T47D (cell line): Measurements from ENCODE around the gene NPAS3.

ENCODE experiments used
- DNase-seq, 2 experiments: peaks; one replicate each; pipeline versions ENCODE4 v3.0.0 to v3.0.0-alpha.2; 2011 to 2012; ENCODE audit warnings: low read depth in 1 of 2, low spot score in 1 of 2
- JUND ChIP-seq: IDR thresholded peaks from 2 replicates; pipeline ENCODE4 v1.6.1; 2012; ENCODE audit warnings: low read depth
- in situ Hi-C: cut with HindIII; loops from 2 replicates; pipeline ENCODE4 v1.10.0; 2016; ENCODE audit warnings: low sequenced_read_pairs, low pct_unique_long_range_greater_than_20kb

Gene NPAS3

DNA sequence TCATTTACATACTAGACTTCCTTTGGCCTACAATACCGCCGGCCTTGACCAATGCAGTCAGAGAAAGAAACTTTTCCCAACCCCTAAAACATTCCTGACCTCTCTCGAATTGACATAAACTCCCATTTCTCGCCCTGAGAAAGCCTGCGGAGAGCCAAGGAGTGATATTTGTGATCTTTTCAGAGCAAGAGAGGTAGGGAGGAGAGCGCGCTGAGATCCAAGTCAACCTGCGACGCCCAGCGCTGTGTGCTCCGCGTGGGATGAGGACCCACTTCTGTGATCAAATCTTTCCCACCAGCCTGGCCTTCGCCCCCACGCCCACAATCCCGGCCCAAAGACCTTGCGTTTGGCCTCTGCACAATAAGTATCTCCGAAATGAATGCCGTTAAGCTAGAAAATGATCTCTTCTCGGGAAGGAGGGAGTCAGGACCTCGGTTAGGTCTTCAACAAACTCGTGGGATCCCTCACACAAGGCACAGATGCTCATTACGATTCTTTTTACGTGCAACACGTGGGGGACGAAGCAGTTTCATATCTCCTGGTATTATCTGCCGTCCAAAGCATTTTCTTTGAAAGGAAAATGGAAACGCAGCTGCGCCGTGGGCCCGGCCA, 6.3 kb upstream of the NPAS3 start:
- in situ Hi-C loops, result no loop called here
- no peak for TF ChIP-seq JUND
- DNase-seq, result no peak

DNA sequence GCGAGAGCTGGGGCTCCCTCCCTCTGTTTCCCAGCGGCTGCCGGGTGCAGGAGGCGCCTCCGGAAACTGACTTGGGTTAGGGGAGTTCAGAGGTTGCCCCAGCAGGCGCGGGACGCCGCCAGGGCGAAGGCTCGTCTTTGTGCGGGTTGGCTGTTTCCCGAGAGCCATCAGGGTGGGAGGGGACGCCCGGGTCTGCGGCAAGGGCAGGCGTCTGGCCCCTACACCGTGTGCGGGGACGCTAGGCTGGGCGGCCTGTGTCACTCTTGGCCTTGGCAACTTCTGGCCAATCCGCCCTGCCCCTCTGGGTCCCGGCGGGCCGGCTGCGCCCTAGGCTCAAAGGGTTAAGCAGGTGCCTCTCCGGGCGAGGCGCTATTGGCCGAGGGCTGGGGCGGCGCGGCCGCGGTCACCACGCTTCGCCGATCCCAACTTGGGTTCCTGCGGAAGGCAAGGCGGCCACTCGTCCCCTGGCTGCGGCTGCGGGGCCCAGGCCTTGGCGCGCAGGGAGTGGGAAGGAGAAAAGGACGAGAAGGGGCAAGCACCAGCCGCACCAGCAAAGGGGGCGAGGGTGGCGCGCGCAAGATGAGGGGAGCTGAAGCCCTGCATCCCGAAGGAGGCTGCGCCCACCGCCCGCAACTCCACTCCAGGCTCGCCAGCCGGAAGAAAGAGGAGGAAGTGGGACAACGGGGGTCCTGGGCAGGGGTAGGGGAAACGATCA, 5.6 kb upstream of the NPAS3 start:
- in situ Hi-C loops, result no loop called here
- no peak for DNase-seq
- TF ChIP-seq JUND, result no peak

GRCh38 chr14:32933629-32934072, 5.0 kb upstream of the NPAS3 start:
- peak; percentile 30 to 64 for DNase-seq
- in situ Hi-C loops, result no loop called here
- no peak for TF ChIP-seq JUND

- peak in 1 of 2 experiments; percentile 52 for DNase-seq
- no peak for TF ChIP-seq JUND
- in situ Hi-C loops, result no loop called here
Observed at GRCh38 chr14:32934073-32934880, 4.4 kb upstream of the NPAS3 start.

- DNase-seq, result peak in 1 of 2 experiments; percentile 52
- TF ChIP-seq JUND, result no peak
- in situ Hi-C loops, result no loop called here
Observed at GRCh38 chr14:32934881-32935633, 3.6 kb upstream of the NPAS3 start.

GRCh38 chr14:32939254-32940065, 781 bp downstream of the NPAS3 start:
- no peak for TF ChIP-seq JUND
- in situ Hi-C loops, result no loop called here
- DNase-seq, result peak; percentile 62 to 72

DNA sequence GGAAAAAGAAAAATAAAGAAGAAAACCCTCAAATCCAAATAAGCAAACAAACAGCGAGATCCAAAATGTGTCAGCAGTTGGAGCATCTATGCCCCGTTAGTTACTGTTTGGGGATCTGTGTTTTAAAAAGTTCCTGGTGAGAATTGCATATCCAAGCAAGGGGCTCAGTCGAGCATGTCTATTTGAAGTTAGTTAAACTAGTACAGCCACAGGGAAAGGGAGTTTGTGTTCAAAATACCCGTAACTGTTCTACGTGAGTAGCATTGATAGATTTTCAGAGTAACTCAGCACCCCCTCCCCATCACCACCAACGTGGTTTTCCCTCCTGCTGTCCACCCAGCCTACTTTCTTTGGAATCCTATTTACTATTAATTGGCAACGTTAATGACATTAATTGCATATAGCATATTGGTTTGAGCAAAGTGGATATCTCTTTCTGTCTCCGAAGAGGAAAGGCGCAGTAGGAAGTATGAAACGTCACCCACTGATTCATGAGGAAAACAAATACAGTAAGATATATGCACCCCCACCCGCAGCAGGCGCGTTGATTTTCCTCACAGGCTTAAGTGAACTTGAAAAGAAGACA, 1.5 kb downstream of the NPAS3 start:
- DNase-seq, result no peak
- no peak for TF ChIP-seq JUND

GRCh38 chr14:32940711-32941667, 2.3 kb downstream of the NPAS3 start:
- no peak for TF ChIP-seq JUND
- DNase-seq, result no peak
- in situ Hi-C loops, result no loop called here

More for the DNA sequence above, 1.5 kb downstream of the NPAS3 start:
- in situ Hi-C loops, result no loop called here

GRCh38 chr14:32941668-32942065, 3.0 kb downstream of the NPAS3 start:
- no peak for DNase-seq
- in situ Hi-C loops, result no loop called here
- no peak for TF ChIP-seq JUND

DNA sequence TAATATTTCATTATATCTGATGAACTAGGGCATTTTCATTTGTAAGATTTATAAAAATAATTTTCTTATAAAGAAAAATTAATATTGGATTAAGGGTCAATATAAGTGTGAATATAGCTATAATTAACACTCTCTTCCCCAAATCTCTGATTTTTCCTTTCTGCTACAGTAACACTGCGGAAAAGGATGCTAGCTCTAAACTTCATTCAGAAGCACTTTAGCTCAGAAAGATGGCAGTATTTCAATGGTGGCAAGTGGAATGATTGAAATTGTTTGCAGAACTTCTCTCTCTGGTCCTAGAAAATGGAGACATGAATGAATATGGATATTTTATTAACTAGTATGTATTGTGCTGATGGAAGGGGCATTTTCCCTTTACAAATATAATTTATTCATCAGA, 8.4 kb downstream of the NPAS3 start:
- no peak for TF ChIP-seq JUND
- no peak for DNase-seq
- in situ Hi-C loops, result no loop called here

DNA sequence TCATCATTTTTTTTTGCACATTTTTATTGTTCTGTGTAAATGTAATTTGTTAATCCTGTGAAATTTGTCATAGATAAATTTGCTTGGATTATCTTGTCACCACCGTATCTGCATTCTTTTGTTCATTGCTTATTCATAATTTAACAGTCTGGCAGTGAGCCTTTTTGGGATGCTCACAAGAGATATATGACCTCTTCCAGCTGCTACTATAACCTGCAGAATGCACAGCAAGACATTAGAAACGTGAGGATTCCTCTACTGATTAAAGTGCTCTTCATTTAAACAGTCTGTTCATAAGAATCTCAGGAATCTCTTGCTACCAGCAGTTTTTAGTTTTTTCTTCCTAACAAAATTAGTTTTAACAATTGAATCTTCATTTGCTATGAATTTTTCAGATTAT, 9.1 kb downstream of the NPAS3 start:
- in situ Hi-C loops, result no loop called here
- TF ChIP-seq JUND, result no peak
- no peak for DNase-seq
